Measurements from ENCODE around the gene TSC1.

Gene TSC1

DNA sequence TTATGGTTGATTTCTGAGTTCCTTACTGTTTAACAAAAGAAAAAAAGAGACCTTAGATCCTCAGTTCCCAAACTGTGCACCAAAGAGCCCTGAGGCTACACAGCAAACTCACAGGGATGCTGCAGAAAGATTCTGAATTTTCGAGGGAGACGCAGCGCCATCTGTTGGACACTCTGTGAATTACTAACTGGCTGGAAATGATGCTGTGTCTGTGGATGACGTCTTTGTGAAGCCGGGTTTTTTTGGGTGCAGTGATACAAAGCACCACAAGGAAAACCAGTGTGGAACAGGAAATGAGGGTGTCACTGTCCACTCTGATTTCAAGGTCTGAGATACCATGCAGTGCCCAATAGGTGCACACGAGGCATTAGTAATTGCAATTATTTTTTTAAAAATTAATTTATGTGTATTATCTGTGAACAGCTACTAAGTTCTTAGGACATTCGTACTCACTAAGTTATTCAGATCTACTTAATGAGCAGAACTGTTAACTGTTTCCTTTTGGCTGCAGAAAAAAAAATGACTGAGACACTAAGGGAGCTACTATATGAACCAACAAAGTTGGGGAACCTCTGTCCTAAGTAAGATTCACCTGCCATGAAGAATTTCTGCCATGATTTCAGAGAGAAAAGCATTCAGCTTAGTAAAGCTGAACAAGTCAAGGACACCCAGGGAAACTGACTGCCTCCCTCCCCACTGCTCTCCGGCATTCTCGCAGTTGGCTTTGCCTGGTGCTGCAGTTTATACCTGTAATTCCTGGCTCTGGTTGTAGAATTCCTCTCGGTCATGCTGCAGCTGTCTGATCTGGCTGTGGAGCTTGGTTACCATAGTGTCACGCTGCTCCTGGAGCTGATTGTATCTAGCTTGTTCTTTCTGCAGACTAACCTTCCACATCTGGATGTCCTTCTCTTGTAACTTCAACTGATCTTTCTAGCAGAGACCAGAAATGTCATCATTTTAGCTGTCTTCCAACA is 42.3 kb downstream of the TSC1 start:
- H4K20me1 ChIP-seq (ENCODE audit: insufficient read depth, low read length): no peaks in the 10 kb centered on the region
- peaks cover 8% of the 10 kb centered on the region for H3K4me1 ChIP-seq (ENCODE audit: insufficient read depth, low read length)
- H3K27me3 ChIP-seq (ENCODE audit: insufficient read depth, low read length, poor library complexity): no peaks in the 10 kb centered on the region
- H3K9ac ChIP-seq (ENCODE audit: low read depth, low read length): no peak overlapping the region
- no peak overlapping the region for H3K4me3 ChIP-seq (ENCODE audit: low read depth in 1 of 2, low read length in 2 of 2)
- DNase-seq: peak; percentile 85
- H3K9me3 ChIP-seq (ENCODE audit: insufficient read depth, low read length, severe bottlenecking): no peaks in the 10 kb centered on the region
- H3K36me3 ChIP-seq (ENCODE audit: insufficient read depth, low read length): peaks cover 69% of the 10 kb centered on the region
- no peak overlapping the region for H3K4me2 ChIP-seq (ENCODE audit: insufficient read depth, low read length)
- H3K79me2 ChIP-seq (ENCODE audit: insufficient read depth, low read length): no peaks in the 10 kb centered on the region
- 0 out of 2 replicates have a peak overlapping the region, but pooled peaks have one; percentile 56 for H3K27ac ChIP-seq (ENCODE audit: low read length)
- peak; percentile 94 for ATAC-seq (ENCODE audit: insufficient read depth, low read depth)
- TF ChIP-seq CTCF (IDR thresholded peaks at IDR 0.05; ENCODE audit: borderline replicate concordance, extremely low read depth, low read length, poor library complexity, severe bottlenecking): peak; percentile 91
- no peak for TF ChIP-seq EZH2 (IDR thresholded peaks at IDR 0.05; ENCODE audit: borderline replicate concordance, low read depth, low read length, severe bottlenecking)
- no peak overlapping the region for H2AFZ ChIP-seq (ENCODE audit: low read depth, low read length)

DNA sequence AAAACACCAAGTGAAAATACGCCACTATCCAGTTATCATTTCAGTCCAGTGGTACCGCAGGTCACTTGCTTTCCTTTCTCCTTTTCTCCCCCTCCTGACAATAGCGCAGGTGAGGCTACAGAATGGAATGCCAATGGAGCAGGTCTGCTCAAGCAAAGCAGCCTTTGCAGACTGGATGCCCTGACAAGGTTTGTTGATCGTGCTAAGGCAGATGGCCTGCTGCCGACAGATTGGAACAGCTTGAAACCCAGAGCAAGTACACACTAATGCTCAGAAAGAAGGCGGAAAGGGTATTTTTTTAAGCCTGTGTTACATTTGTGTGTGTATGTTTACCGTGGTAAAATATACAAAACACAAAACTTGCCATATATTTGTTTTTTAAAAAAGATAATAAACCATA is 46.4 kb downstream of the TSC1 start:
- Histone ChIP-seq H3K27ac (ENCODE audit: low read length) (no peak overlapping the region), H4K20me1 (ENCODE audit: insufficient read depth, low read length) (no peaks in the 10 kb centered on the region), H3K36me3 (ENCODE audit: insufficient read depth, low read length) (peaks cover 66% of the 10 kb centered on the region), H3K9ac (ENCODE audit: low read depth, low read length) (no peak overlapping the region), H2AFZ (ENCODE audit: low read depth, low read length) (no peak overlapping the region), H3K9me3 (ENCODE audit: insufficient read depth, low read length, severe bottlenecking) (no peaks in the 10 kb centered on the region), H3K79me2 (ENCODE audit: insufficient read depth, low read length) (no peaks in the 10 kb centered on the region), H3K27me3 (ENCODE audit: insufficient read depth, low read length, poor library complexity) (no peaks in the 10 kb centered on the region), H3K4me2 (ENCODE audit: insufficient read depth, low read length) (no peak overlapping the region), H3K4me3 (ENCODE audit: low read depth in 1 of 2, low read length in 2 of 2) (no peak overlapping the region), H3K4me1 (ENCODE audit: insufficient read depth, low read length) (peaks cover 8% of the 10 kb centered on the region)
- TF ChIP-seq EZH2 (IDR thresholded peaks at IDR 0.05; ENCODE audit: borderline replicate concordance, low read depth, low read length, severe bottlenecking): no peak
- TF ChIP-seq CTCF (IDR thresholded peaks at IDR 0.05; ENCODE audit: borderline replicate concordance, extremely low read depth, low read length, poor library complexity, severe bottlenecking): no peak
- ATAC-seq (ENCODE audit: insufficient read depth, low read depth) (no peak), DNase-seq (no peak)

GRCh38 chr9:132896906-132897305 is 47.5 kb downstream of the TSC1 start:
- Histone ChIP-seq H3K79me2 (ENCODE audit: insufficient read depth, low read length) (no peaks in the 10 kb centered on the region), H2AFZ (ENCODE audit: low read depth, low read length) (no peak overlapping the region), H3K4me3 (ENCODE audit: low read depth in 1 of 2, low read length in 2 of 2) (no peak overlapping the region), H3K9ac (ENCODE audit: low read depth, low read length) (no peak overlapping the region), H3K9me3 (ENCODE audit: insufficient read depth, low read length, severe bottlenecking) (no peaks in the 10 kb centered on the region), H3K27ac (ENCODE audit: low read length) (no peak overlapping the region), H3K4me1 (ENCODE audit: insufficient read depth, low read length) (peaks cover 8% of the 10 kb centered on the region), H3K4me2 (ENCODE audit: insufficient read depth, low read length) (no peak overlapping the region), H3K36me3 (ENCODE audit: insufficient read depth, low read length) (peaks cover 61% of the 10 kb centered on the region), H3K27me3 (ENCODE audit: insufficient read depth, low read length, poor library complexity) (no peaks in the 10 kb centered on the region), H4K20me1 (ENCODE audit: insufficient read depth, low read length) (no peaks in the 10 kb centered on the region)
- DNase-seq: no peak
- ATAC-seq (ENCODE audit: insufficient read depth, low read depth): no peak
- TF ChIP-seq CTCF (IDR thresholded peaks at IDR 0.05; ENCODE audit: borderline replicate concordance, extremely low read depth, low read length, poor library complexity, severe bottlenecking) (no peak), EZH2 (IDR thresholded peaks at IDR 0.05; ENCODE audit: borderline replicate concordance, low read depth, low read length, severe bottlenecking) (no peak)

Measured in DND-41 (cell line).